ENCODE results near the gene GNB1L. TPM values are rescaled to one million over a fixed set of nuclear protein-coding genes. Genes with fewer than 3 reads are reported as not detected.

GNB1L gene
- total and polyA plus RNA-seq, 2 donors (not counting 1 experiment from before 2014, with no cell fraction given), result 6.6 to 12.1 TPM

DNA sequence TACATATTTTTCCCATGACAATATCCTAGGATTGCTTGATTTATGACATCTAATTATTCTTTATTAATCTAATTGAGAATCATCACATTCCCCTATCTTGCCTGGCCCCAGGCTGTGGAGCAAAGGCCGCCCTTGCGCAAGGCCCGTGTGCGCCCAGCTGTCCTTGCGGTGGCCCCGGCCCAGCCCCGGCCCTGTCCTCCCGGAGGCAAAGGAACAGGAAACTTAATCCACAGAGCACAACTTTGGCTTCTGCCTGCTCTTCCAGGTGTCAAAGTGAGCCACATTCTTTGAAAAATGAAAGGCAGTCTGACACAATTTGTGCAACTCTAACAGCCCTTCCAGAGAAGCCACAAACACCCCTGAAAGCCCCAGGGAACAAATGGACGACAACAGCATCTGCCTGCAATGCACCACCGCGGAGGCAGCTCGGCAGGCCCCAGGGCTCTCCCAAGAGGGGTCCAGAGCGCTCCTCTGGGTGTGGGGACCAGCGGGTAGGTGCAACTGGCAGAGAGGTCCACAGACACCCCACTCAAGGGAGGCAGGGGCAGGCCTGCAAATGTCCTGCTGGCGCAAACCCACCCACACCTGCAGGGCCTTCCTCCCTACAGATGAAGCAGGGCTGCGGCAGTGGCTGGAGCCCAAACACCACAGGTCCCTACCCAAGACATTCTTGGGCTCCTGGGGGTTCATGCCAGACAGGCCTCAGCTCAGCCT, 30.3 kb downstream of the GNB1L start:
- no peak overlapping the region for H3K27ac ChIP-seq (ENCODE audit: low read length in 2 of 2)
- ChIA-PET POLR2A (no interaction called here), CTCF (no interaction called here)
- no peaks in the 10 kb centered on the region for H4K20me1 ChIP-seq (ENCODE audit: control insufficient read depth, insufficient read depth, low read length, poor library complexity, severe bottlenecking)
- H3K4me3 ChIP-seq (ENCODE audit: control extremely low read depth in 1 of 5, extremely low read depth in 1 of 5, insufficient read depth in 1 of 5, low read depth in 2 of 5, low read length in 4 of 5), result no peak overlapping the region
- no peaks in the 10 kb centered on the region for H3K27me3 ChIP-seq (replicated peaks in 1 of 4; ENCODE audit: control extremely low read depth in 1 of 4, control insufficient read depth in 3 of 4, insufficient read depth in 4 of 4, low read length in 3 of 4)
- intact Hi-C loops (cut with micrococcal nuclease), result no loop called here
- H2AFZ ChIP-seq (ENCODE audit: insufficient read depth, low read depth, low read length, poor library complexity, severe bottlenecking), result no peak overlapping the region
- Mint-ChIP-seq H3K9me3 (ENCODE audit: insufficient read depth) (no peaks in the 10 kb centered on the region), H3K27me3 (no peaks in the 10 kb centered on the region), H3K27ac (no peak overlapping the region), H3K4me3 (no peak overlapping the region), H3K4me1 (peaks cover 1% of the 10 kb centered on the region)
- H3K9ac ChIP-seq (ENCODE audit: low read length), result no peak overlapping the region
- 23% methylated on average over 14 of the region's 16 CpGs for WGBS (ENCODE audit: insufficient coverage)
- peaks cover 8% of the 10 kb centered on the region for H3K79me2 ChIP-seq (ENCODE audit: control insufficient read depth, insufficient read depth, low read length)
- no peak for ATAC-seq (ENCODE audit: low read depth)
- TF ChIP-seq, protein P1, sequence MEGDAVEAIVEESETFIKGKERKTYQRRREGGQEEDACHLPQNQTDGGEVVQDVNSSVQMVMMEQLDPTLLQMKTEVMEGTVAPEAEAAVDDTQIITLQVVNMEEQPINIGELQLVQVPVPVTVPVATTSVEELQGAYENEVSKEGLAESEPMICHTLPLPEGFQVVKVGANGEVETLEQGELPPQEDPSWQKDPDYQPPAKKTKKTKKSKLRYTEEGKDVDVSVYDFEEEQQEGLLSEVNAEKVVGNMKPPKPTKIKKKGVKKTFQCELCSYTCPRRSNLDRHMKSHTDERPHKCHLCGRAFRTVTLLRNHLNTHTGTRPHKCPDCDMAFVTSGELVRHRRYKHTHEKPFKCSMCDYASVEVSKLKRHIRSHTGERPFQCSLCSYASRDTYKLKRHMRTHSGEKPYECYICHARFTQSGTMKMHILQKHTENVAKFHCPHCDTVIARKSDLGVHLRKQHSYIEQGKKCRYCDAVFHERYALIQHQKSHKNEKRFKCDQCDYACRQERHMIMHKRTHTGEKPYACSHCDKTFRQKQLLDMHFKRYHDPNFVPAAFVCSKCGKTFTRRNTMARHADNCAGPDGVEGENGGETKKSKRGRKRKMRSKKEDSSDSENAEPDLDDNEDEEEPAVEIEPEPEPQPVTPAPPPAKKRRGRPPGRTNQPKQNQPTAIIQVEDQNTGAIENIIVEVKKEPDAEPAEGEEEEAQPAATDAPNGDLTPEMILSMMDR (IDR thresholded peaks at IDR 0.05), result no peak
- TF ChIP-seq EZH2 (IDR thresholded peaks at IDR 0.05; ENCODE audit: borderline replicate concordance, insufficient read depth, low read depth, low read length, poor library complexity, severe bottlenecking), result no peak
- no peak for DNase-seq
- H3K36me3 ChIP-seq (replicated peaks in 1 of 2; ENCODE audit: control extremely low read depth in 1 of 2, control insufficient read depth in 1 of 2, extremely low read depth in 1 of 2, insufficient read depth in 2 of 2, low read length in 1 of 2), result peaks cover 0 to 5% of the 10 kb centered on the region in 2 experiments
- H3K4me1 ChIP-seq (ENCODE audit: control insufficient read depth in 2 of 2, insufficient read depth in 2 of 2, low read length in 2 of 2), result no peaks in the 10 kb centered on the region
- H3K9me3 ChIP-seq (ENCODE audit: control extremely low read depth in 1 of 3, control insufficient read depth in 2 of 3, insufficient read depth in 1 of 3, low read length in 2 of 3), result no peaks in the 10 kb centered on the region
- H3K4me2 ChIP-seq (replicated peaks; ENCODE audit: low read depth, low read length, poor library complexity, severe bottlenecking), result no peak overlapping the region

DNA sequence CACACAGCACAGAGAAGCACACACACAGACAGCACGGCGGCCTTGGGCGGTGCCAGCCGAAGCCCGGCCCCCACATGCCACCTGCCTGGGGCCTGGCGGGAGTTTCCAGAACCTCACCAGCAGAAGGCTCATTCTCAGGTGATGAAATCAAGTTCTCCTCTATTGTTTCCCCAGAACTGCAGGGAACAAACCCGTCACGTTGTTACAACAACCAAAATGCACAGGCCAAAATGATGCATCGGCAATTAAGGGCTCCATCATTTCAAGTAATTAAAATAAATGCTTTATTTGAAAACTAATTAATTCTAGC, 30.8 kb downstream of the GNB1L start:
- Mint-ChIP-seq H3K4me1 (peaks cover 1% of the 10 kb centered on the region), H3K9me3 (ENCODE audit: insufficient read depth) (no peaks in the 10 kb centered on the region), H3K27me3 (no peaks in the 10 kb centered on the region), H3K27ac (no peak overlapping the region), H3K4me3 (no peak overlapping the region)
- peaks cover 0 to 5% of the 10 kb centered on the region in 2 experiments for H3K36me3 ChIP-seq (replicated peaks in 1 of 2; ENCODE audit: control extremely low read depth in 1 of 2, control insufficient read depth in 1 of 2, extremely low read depth in 1 of 2, insufficient read depth in 2 of 2, low read length in 1 of 2)
- ChIA-PET CTCF (no interaction called here), POLR2A (no interaction called here)
- ATAC-seq (ENCODE audit: low read depth) (no peak), DNase-seq (no peak)
- TF ChIP-seq, protein P1 (IDR thresholded peaks at IDR 0.05), result no peak
- no peak for TF ChIP-seq EZH2 (IDR thresholded peaks at IDR 0.05; ENCODE audit: borderline replicate concordance, insufficient read depth, low read depth, low read length, poor library complexity, severe bottlenecking)
- H3K4me3 ChIP-seq (ENCODE audit: control extremely low read depth in 1 of 5, extremely low read depth in 1 of 5, insufficient read depth in 1 of 5, low read depth in 2 of 5, low read length in 4 of 5), result no peak overlapping the region
- 100% methylated on average over 6 of the region's 9 CpGs for WGBS (ENCODE audit: insufficient coverage)
- H2AFZ ChIP-seq (ENCODE audit: insufficient read depth, low read depth, low read length, poor library complexity, severe bottlenecking), result no peak overlapping the region
- H4K20me1 ChIP-seq (ENCODE audit: control insufficient read depth, insufficient read depth, low read length, poor library complexity, severe bottlenecking), result no peaks in the 10 kb centered on the region
- intact Hi-C loops (cut with micrococcal nuclease), result no loop called here
- no peaks in the 10 kb centered on the region for H3K9me3 ChIP-seq (ENCODE audit: control extremely low read depth in 1 of 3, control insufficient read depth in 2 of 3, insufficient read depth in 1 of 3, low read length in 2 of 3)
- H3K79me2 ChIP-seq (ENCODE audit: control insufficient read depth, insufficient read depth, low read length), result peaks cover 8% of the 10 kb centered on the region
- H3K27ac ChIP-seq (ENCODE audit: low read length in 2 of 2), result no peak overlapping the region
- no peaks in the 10 kb centered on the region for H3K4me1 ChIP-seq (ENCODE audit: control insufficient read depth in 2 of 2, insufficient read depth in 2 of 2, low read length in 2 of 2)
- H3K9ac ChIP-seq (ENCODE audit: low read length), result no peak overlapping the region
- H3K4me2 ChIP-seq (replicated peaks; ENCODE audit: low read depth, low read length, poor library complexity, severe bottlenecking), result no peak overlapping the region
- no peaks in the 10 kb centered on the region for H3K27me3 ChIP-seq (replicated peaks in 1 of 4; ENCODE audit: control extremely low read depth in 1 of 4, control insufficient read depth in 3 of 4, insufficient read depth in 4 of 4, low read length in 3 of 4)

All from B cell (primary cell).